GM23338 (cell line): Measurements from ENCODE around the gene OSBPL10. TPM values are rescaled to one million over a fixed set of nuclear protein-coding genes. Genes with fewer than 3 reads are reported as not detected.

Source experiments
- ATAC-seq: fragments of 200-7000 bp; cut with Tn5 transposase; 3 replicates; pipeline ENCODE4 v1.9.1; 2020
- DNase-seq: peaks from one replicate; pipeline ENCODE4 v3.0.0-alpha.2; 2015; ENCODE audit warnings: low spot score
- H2AFZ ChIP-seq: fragments of 200-600 bp; sonication (generic); 2 replicates; pipeline ENCODE4 v1.8.0; 2016; ENCODE audit warnings: antibody characterized with exemption, mild to moderate bottlenecking, moderate library complexity
- H3F3A ChIP-seq: fragments of 200-600 bp; sonication (generic); replicated peaks from 2 replicates; pipeline ENCODE4 v1.8.0; 2017; ENCODE audit warnings: antibody characterized with exemption, mixed run types, low read depth
- H3K27ac ChIP-seq: fragments of 200-600 bp; sonication (generic); 2 replicates; pipeline ENCODE4 v1.6.1; 2016; ENCODE audit warnings: low read depth
- H3K27me3 ChIP-seq: fragments of 200-600 bp; sonication (generic); 2 replicates; pipeline ENCODE4 v1.8.0; 2016; ENCODE audit warnings: mild to moderate bottlenecking, mixed run types, moderate library complexity; ENCODE audit not compliant: insufficient read depth
- H3K36me3 ChIP-seq: fragments of 200-600 bp; sonication (generic); 2 replicates; pipeline ENCODE4 v1.8.0; 2016; ENCODE audit warnings: mild to moderate bottlenecking; ENCODE audit not compliant: insufficient read depth
- H3K4me1 ChIP-seq: fragments of 200-600 bp; sonication (generic); 2 replicates; pipeline ENCODE4 v1.8.0; 2016; ENCODE audit warnings: mild to moderate bottlenecking, moderate library complexity; ENCODE audit not compliant: insufficient read depth
- H3K4me2 ChIP-seq: fragments of 200-600 bp; sonication (generic); 2 replicates; pipeline ENCODE4 v1.7.1; 2017; ENCODE audit warnings: mixed run types
- H3K4me3 ChIP-seq: fragments of 200-600 bp; sonication (generic); 2 replicates; pipeline ENCODE4 v1.6.1; 2016; ENCODE audit warnings: mixed run types
- H3K79me2 ChIP-seq: fragments of 200-600 bp; sonication (generic); replicated peaks from 2 replicates; pipeline ENCODE4 v1.8.0; 2017; ENCODE audit warnings: mild to moderate bottlenecking; ENCODE audit not compliant: insufficient read depth
- H3K9me2 ChIP-seq: fragments of 200-600 bp; sonication (generic); 2 replicates; pipeline ENCODE4 v1.8.0; 2017; ENCODE audit not compliant: insufficient read depth
- H4K20me1 ChIP-seq: fragments of 200-600 bp; sonication (generic); replicated peaks from 2 replicates; pipeline ENCODE4 v1.8.0; 2017; ENCODE audit warnings: mild to moderate bottlenecking; ENCODE audit not compliant: insufficient read depth
- H3K27ac Mint-ChIP-seq: 2 replicates; pipeline ENCODE4 v1.8.0; 2020; ENCODE audit warnings: inconsistent platforms, mild to moderate bottlenecking, moderate library complexity, mixed read lengths
- H3K27me3 Mint-ChIP-seq: 3 replicates; pipeline ENCODE4 v1.8.0; 2022; ENCODE audit warnings: low read depth, mild to moderate bottlenecking, moderate library complexity, mixed read lengths, inconsistent platforms; ENCODE audit not compliant: insufficient read depth, poor library complexity
- H3K36me3 Mint-ChIP-seq: 3 replicates; pipeline ENCODE4 v1.8.0; 2021; ENCODE audit warnings: low read depth, mild to moderate bottlenecking, inconsistent platforms, moderate library complexity, mixed read lengths
- H3K4me1 Mint-ChIP-seq: 3 replicates; pipeline ENCODE4 v1.8.0; 2020; ENCODE audit warnings: mild to moderate bottlenecking, inconsistent platforms, mixed read lengths
- H3K4me3 Mint-ChIP-seq: 3 replicates; pipeline ENCODE4 v1.8.0; 2021; ENCODE audit warnings: moderate library complexity, mild to moderate bottlenecking, inconsistent platforms, mixed read lengths
- H3K9me3 Mint-ChIP-seq: 3 replicates; pipeline ENCODE4 v1.8.0; 2020; ENCODE audit warnings: moderate library complexity, mild to moderate bottlenecking, inconsistent platforms, mixed read lengths
- JUNB ChIP-seq: IDR thresholded peaks from one replicate; pipeline ENCODE4 v1.6.1; 2016; ENCODE audit warnings: antibody characterized with exemption; ENCODE audit not compliant: unreplicated experiment
- NANOG ChIP-seq: IDR thresholded peaks from 2 replicates; pipeline ENCODE4 v1.6.1; 2016; ENCODE audit warnings: antibody characterized with exemption, borderline replicate concordance
- POLR2AphosphoS5 ChIP-seq: IDR thresholded peaks from 2 replicates; pipeline ENCODE4 v1.6.1; 2016; ENCODE audit warnings: antibody characterized with exemption, low read depth
- STAT1 ChIP-seq: IDR thresholded peaks from one replicate; pipeline ENCODE4 v1.6.1; 2016; ENCODE audit warnings: antibody characterized with exemption; ENCODE audit not compliant: unreplicated experiment
- ZNF331 ChIP-seq: fragments of 250-450 bp; sonication (Bioruptor Pico); IDR thresholded peaks from 2 replicates; pipeline ENCODE4 v1.5.0; 2020; ENCODE audit warnings: low read depth, mild to moderate bottlenecking, moderate library complexity
- polyA plus RNA-seq: library from polyadenylated mRNA; unstranded; fragments of >200 nt; fragmentation: Nextera tagmentation; extraction: Ambion mirVana; gene quantifications from 2 replicates; pipeline ENCODE4 v1.2.1, GENCODE V29; 2016
- total RNA-seq: library from RNA; depleted of rRNA; stranded (reverse); fragments of >200 nt; shearing (Covaris generic); gene quantifications from 2 replicates; pipeline ENCODE4 v1.2.3, GENCODE V29; 2014
- TF ChIP-seq, protein P1 (sequence below), 2 experiments: fragments of 200-600 bp in 1 of 2; sonication (generic) in 1 of 2; conservative IDR thresholded peaks; 2 replicates each; pipeline versions ENCODE4 v1.5.1 to v1.6.1; 2016 to 2017; ENCODE audit warnings: antibody characterized with exemption in 2 of 2, low read depth in 2 of 2, mild to moderate bottlenecking in 2 of 2, moderate library complexity in 1 of 2

The OSBPL10 gene
- total and polyA plus RNA-seq, 2 experiments from 2014 or later: 23.8 to 149 TPM

DNA sequence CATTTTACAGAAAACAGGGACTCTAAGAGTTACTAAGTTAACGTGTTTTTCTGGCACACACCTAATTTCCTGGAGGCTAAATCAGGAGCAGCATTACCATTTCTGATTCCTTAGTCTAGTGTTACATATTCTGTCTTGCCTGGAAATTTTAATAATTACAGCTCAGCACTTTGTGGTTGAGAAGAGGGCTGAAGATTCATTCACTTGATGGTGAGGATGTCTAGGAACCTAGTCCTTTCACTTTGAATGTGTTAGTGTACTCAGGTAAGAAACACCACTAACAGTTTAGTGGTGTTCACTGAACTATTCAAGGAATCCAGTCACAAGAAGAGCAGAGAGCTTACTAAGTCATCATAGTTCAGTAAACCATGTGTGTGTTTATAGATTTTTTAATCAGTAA lies 345.5 kb downstream of the OSBPL10 start:
- Histone ChIP-seq H3K27me3 (no peaks in the 10 kb centered on the region), H3F3A (no peaks in the 10 kb centered on the region), H3K4me2 (no peak overlapping the region), H3K4me3 (no peak overlapping the region), H3K79me2 (no peaks in the 10 kb centered on the region), H3K4me1 (no peaks in the 10 kb centered on the region), H3K9me2 (no peaks in the 10 kb centered on the region), H3K27ac (no peak overlapping the region), H2AFZ (no peak overlapping the region), H4K20me1 (no peaks in the 10 kb centered on the region), H3K36me3 (no peaks in the 10 kb centered on the region)
- H3K4me3 Mint-ChIP-seq: no peak overlapping the region
- no peaks in the 10 kb centered on the region for H3K4me1 Mint-ChIP-seq
- no peak for ATAC-seq
- H3K27me3 Mint-ChIP-seq: no peaks in the 10 kb centered on the region
- TF ChIP-seq, protein P1, sequence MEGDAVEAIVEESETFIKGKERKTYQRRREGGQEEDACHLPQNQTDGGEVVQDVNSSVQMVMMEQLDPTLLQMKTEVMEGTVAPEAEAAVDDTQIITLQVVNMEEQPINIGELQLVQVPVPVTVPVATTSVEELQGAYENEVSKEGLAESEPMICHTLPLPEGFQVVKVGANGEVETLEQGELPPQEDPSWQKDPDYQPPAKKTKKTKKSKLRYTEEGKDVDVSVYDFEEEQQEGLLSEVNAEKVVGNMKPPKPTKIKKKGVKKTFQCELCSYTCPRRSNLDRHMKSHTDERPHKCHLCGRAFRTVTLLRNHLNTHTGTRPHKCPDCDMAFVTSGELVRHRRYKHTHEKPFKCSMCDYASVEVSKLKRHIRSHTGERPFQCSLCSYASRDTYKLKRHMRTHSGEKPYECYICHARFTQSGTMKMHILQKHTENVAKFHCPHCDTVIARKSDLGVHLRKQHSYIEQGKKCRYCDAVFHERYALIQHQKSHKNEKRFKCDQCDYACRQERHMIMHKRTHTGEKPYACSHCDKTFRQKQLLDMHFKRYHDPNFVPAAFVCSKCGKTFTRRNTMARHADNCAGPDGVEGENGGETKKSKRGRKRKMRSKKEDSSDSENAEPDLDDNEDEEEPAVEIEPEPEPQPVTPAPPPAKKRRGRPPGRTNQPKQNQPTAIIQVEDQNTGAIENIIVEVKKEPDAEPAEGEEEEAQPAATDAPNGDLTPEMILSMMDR (conservative IDR thresholded peaks at IDR 0.05; ENCODE audit: low read depth in 2 of 2): no peak
- TF ChIP-seq POLR2AphosphoS5 (no peak), STAT1 (no peak)
- peaks cover 19% of the 10 kb centered on the region; the same call in 2 of the 3 replicates for H3K36me3 Mint-ChIP-seq
- H3K27ac Mint-ChIP-seq: no peak overlapping the region
- DNase-seq: no peak
- no peaks in the 10 kb centered on the region for H3K9me3 Mint-ChIP-seq

DNA sequence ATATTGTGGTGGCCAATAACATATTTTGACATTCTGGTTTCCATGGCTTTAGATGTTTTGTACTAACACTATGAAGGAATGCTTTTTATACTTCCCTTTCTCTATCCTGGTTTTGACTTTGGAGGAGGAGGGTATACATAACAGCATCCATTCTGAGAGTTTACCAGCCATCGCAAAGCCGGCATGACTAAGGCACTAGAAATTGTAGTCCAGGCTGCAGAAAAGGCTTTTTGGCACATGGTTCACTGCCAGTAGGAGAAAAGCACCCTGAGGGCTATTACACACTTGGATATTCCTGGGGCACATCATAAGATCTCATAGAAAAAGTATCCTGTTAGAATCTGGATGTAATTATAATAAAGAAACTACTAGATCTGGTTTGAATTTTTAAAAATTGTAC lies 346.6 kb downstream of the OSBPL10 start:
- H3K4me3 Mint-ChIP-seq: no peak overlapping the region
- TF ChIP-seq JUNB: no peak
- ATAC-seq: no peak
- Histone ChIP-seq H3F3A (no peaks in the 10 kb centered on the region), H3K4me2 (no peak overlapping the region), H3K9me2 (no peaks in the 10 kb centered on the region), H3K27ac (no peak overlapping the region), H2AFZ (no peak overlapping the region), H3K36me3 (no peaks in the 10 kb centered on the region), H3K27me3 (no peaks in the 10 kb centered on the region), H3K79me2 (no peaks in the 10 kb centered on the region), H3K4me1 (no peaks in the 10 kb centered on the region), H4K20me1 (no peaks in the 10 kb centered on the region), H3K4me3 (no peak overlapping the region)
- peaks cover 29% of the 10 kb centered on the region; the same call in 2 of the 3 replicates for H3K36me3 Mint-ChIP-seq
- no peaks in the 10 kb centered on the region for H3K4me1 Mint-ChIP-seq
- no peak for DNase-seq
- H3K27me3 Mint-ChIP-seq: no peaks in the 10 kb centered on the region
- 0 out of 2 replicates have a peak overlapping the region, but pooled peaks have one; percentile 18 for H3K27ac Mint-ChIP-seq
- H3K9me3 Mint-ChIP-seq: no peaks in the 10 kb centered on the region

DNA sequence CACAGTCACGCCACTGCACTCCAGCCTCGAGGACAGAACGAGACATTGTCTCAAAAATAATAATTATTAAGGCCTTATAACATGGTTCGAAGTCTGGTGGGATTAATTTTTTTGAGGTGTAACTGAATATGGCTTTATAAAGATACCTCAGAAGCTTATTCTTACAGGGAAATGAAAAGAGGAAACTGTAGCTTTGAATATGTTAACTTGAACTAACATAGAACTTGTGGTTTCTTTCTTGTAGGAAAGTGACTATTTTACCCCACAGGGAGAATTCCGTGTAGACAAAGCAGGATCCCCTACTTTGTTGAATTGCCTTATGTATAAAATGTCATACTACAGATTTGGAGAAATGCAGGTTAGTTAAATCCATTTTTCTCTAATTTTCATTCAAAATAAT lies 352.0 kb downstream of the OSBPL10 start:
- Histone ChIP-seq H3K4me2 (no peak overlapping the region), H3K36me3 (peaks cover 7% of the 10 kb centered on the region; the same call in 1 of the 2 replicates), H3K79me2 (no peaks in the 10 kb centered on the region), H3F3A (no peaks in the 10 kb centered on the region), H3K4me1 (peaks cover 24% of the 10 kb centered on the region), H3K4me3 (no peak overlapping the region), H3K27ac (no peak overlapping the region), H4K20me1 (no peaks in the 10 kb centered on the region), H2AFZ (no peak overlapping the region), H3K9me2 (no peaks in the 10 kb centered on the region), H3K27me3 (no peaks in the 10 kb centered on the region)
- no peak for DNase-seq
- H3K36me3 Mint-ChIP-seq: peaks cover 35% of the 10 kb centered on the region; the same call in 2 of the 3 replicates
- no peaks in the 10 kb centered on the region for H3K9me3 Mint-ChIP-seq
- no peak overlapping the region for H3K27ac Mint-ChIP-seq
- H3K4me1 Mint-ChIP-seq: peaks cover 28% of the 10 kb centered on the region
- H3K27me3 Mint-ChIP-seq: no peaks in the 10 kb centered on the region
- H3K4me3 Mint-ChIP-seq: no peak overlapping the region
- no peak for TF ChIP-seq NANOG
- no peak for TF ChIP-seq ZNF331 (CRISPR knock-in tag)
- TF ChIP-seq, protein P1 (conservative IDR thresholded peaks at IDR 0.05; ENCODE audit: low read depth in 2 of 2): no peak
- no peak for ATAC-seq
